IMR-90 (cell line): ENCODE results near the gene USP7. TPM values are rescaled to one million over a fixed set of nuclear protein-coding genes. Genes with fewer than 3 reads are reported as not detected.
"Not testable (repeated sequence)": the region's sequence is repeated elsewhere in the genome, so short reads cannot be mapped to it uniquely, and the experiment has no call there.

Experiments used
- ATAC-seq: fragments of 200-7000 bp; cut with Tn5 transposase; 2 replicates; pipeline ENCODE4 v1.9.1; 2020; ENCODE audit warnings: low read depth, mild to moderate bottlenecking, moderate library complexity
- BruUV-seq: library from RNA; stranded (reverse); fragments of 400-500 nt; replicated peaks from 2 replicates; lab custom pipeline; 2021; lab: Mats Ljungman, UMichigan
- CTCF ChIA-PET: fragments of 300-600 bp; formaldehyde crosslinking; extraction: SDS; loops from one replicate; lab custom pipeline; 2021; ENCODE audit warnings: antibody characterized with exemption; lab: Yijun Ruan, JAX
- POLR2A ChIA-PET: fragments of 300-600 bp; sonication (Branson Sonifier 250); formaldehyde crosslinking; loops from one replicate; lab custom pipeline; 2022; ENCODE audit warnings: antibody characterized with exemption; ENCODE audit not compliant: unreplicated experiment; lab: Charles Lee
- DNase-seq: peaks from one replicate; pipeline ENCODE4 v3.0.0; 2013
- H2AFZ ChIP-seq: replicated peaks from 2 replicates; pipeline ENCODE3; 2013; ENCODE audit warnings: low read length, mild to moderate bottlenecking; ENCODE audit not compliant: poor library complexity
- H2AK5ac ChIP-seq: 2 replicates; pipeline ENCODE4 v1.6.1; 2013; ENCODE audit warnings: low read depth, low read length, inconsistent platforms
- H2AK9ac ChIP-seq: replicated peaks from 2 replicates; pipeline ENCODE3; 2013; ENCODE audit warnings: mild to moderate bottlenecking, low read depth, low read length, moderate library complexity; ENCODE audit not compliant: poor library complexity
- H2BK120ac ChIP-seq: 2 replicates; pipeline ENCODE4 v1.6.1; 2013; ENCODE audit warnings: low read depth, low read length, inconsistent platforms
- H2BK15ac ChIP-seq: 3 replicates; pipeline ENCODE4 v1.6.1; 2013; ENCODE audit warnings: low read depth, low read length, inconsistent platforms
- H2BK20ac ChIP-seq: 2 replicates; pipeline ENCODE4 v1.6.1; 2013; ENCODE audit warnings: low read depth, mild to moderate bottlenecking, inconsistent platforms, low read length, moderate library complexity
- H2BK5ac ChIP-seq: 2 replicates; pipeline ENCODE4 v1.6.1; 2013; ENCODE audit warnings: mild to moderate bottlenecking, low read depth, low read length, inconsistent platforms; ENCODE audit not compliant: poor library complexity, severe bottlenecking
- H3K14ac ChIP-seq: replicated peaks from 2 replicates; pipeline ENCODE4 v1.6.1; 2013; ENCODE audit warnings: low read depth, low read length, inconsistent platforms
- H3K18ac ChIP-seq: 2 replicates; pipeline ENCODE4 v1.6.1; 2013; ENCODE audit warnings: low read depth, low read length, control low read depth
- H3K23ac ChIP-seq: 2 replicates; pipeline ENCODE4 v1.6.1; 2013; ENCODE audit warnings: low read depth, low read length, inconsistent platforms
- H3K27ac ChIP-seq: 2 replicates; pipeline ENCODE4 v1.5.1; 2013; ENCODE audit warnings: mild to moderate bottlenecking, control low read depth, low read length; ENCODE audit not compliant: insufficient read depth
- H3K27me3 ChIP-seq: 2 replicates; pipeline ENCODE4 v1.6.1; 2013; ENCODE audit warnings: low read length; ENCODE audit not compliant: control insufficient read depth, insufficient read depth
- H3K36me3 ChIP-seq: 2 replicates; pipeline ENCODE4 v1.6.1; 2013; ENCODE audit warnings: low read length, mixed read lengths; ENCODE audit not compliant: control insufficient read depth, insufficient read depth
- H3K4ac ChIP-seq: 2 replicates; pipeline ENCODE4 v1.6.1; 2013; ENCODE audit warnings: low read depth, low read length, inconsistent platforms
- H3K4me1 ChIP-seq: 2 replicates; pipeline ENCODE4 v1.6.1; 2013; ENCODE audit warnings: low read length, mixed read lengths; ENCODE audit not compliant: control insufficient read depth, insufficient read depth
- H3K4me2 ChIP-seq: 2 replicates; pipeline ENCODE4 v1.6.1; 2013; ENCODE audit warnings: low read depth, mild to moderate bottlenecking, control low read depth, low read length, moderate library complexity
- H3K4me3 ChIP-seq: 2 replicates; pipeline ENCODE4 v1.5.1; 2013; ENCODE audit warnings: low read depth, mild to moderate bottlenecking, control low read depth, low read length, moderate library complexity; ENCODE audit not compliant: insufficient read depth
- H3K56ac ChIP-seq: 2 replicates; pipeline ENCODE4 v1.6.1; 2013; ENCODE audit warnings: low read length, inconsistent platforms; ENCODE audit not compliant: insufficient read depth; ENCODE audit errors: extremely low read depth
- H3K79me1 ChIP-seq, 2 experiments: 2 replicates each; pipeline ENCODE4 v1.6.1; 2013; ENCODE audit warnings: low read length in 2 of 2, inconsistent platforms in 1 of 2, low read depth in 1 of 2
- H3K9ac ChIP-seq: 2 replicates; pipeline ENCODE4 v1.6.1; 2013; ENCODE audit warnings: low read depth, low read length, control low read depth
- H3K9me1 ChIP-seq: 2 replicates; pipeline ENCODE4 v1.6.1; 2013; ENCODE audit warnings: low read length, inconsistent platforms; ENCODE audit not compliant: insufficient read depth
- H3K9me3 ChIP-seq: 2 replicates; pipeline ENCODE4 v1.6.1; 2013; ENCODE audit warnings: low read length; ENCODE audit not compliant: control insufficient read depth, insufficient read depth
- H4K20me1 ChIP-seq: 2 replicates; pipeline ENCODE4 v1.6.1; 2013; ENCODE audit warnings: low read length, inconsistent platforms; ENCODE audit not compliant: insufficient read depth
- H4K5ac ChIP-seq: 2 replicates; pipeline ENCODE4 v1.6.1; 2013; ENCODE audit warnings: mild to moderate bottlenecking, low read depth, low read length, control low read depth
- H4K8ac ChIP-seq, 2 experiments: 2 replicates each; pipeline ENCODE4 v1.6.1; 2013; ENCODE audit warnings: low read depth in 2 of 2, low read length in 2 of 2, control low read depth in 1 of 2, inconsistent platforms in 1 of 2
- H4K91ac ChIP-seq: 2 replicates; pipeline ENCODE4 v1.6.1; 2013; ENCODE audit warnings: low read depth, low read length, inconsistent platforms; ENCODE audit not compliant: insufficient read depth
- SMC3 ChIP-seq: fragments of 150-350 bp; IDR thresholded peaks from 2 replicates; pipeline ENCODE4 v1.6.1; 2016; ENCODE audit warnings: low read depth, mild to moderate bottlenecking, antibody characterized with exemption, low read length, moderate library complexity
- WGBS, 2 experiments: methylation state at CpG; one replicate each; pipeline versions ENCODE4 v1.1.5 to v1.1.7; 2013; ENCODE audit warnings: missing lambda C conversion rate in 2 of 2; ENCODE audit not compliant: insufficient read length in 1 of 2; ENCODE audit errors: extremely low coverage in 2 of 2; 5-methylcytosine and 5-hydroxymethylcytosine counted together
- dilution Hi-C: fragments of 300-500 bp; cut with HindIII; formaldehyde crosslinking; loops from one replicate; pipeline ENCODE4 v1.14.3; 2018; ENCODE audit warnings: low sequenced_read_pairs; ENCODE audit not compliant: unreplicated experiment
- in situ Hi-C: fragments of 300-500 bp; cut with MboI; formaldehyde crosslinking; loops from 3 replicates; pipeline ENCODE4 v1.14.3; 2019; ENCODE audit warnings: low sequenced_read_pairs, inconsistent platforms, mixed read lengths
- intact Hi-C: fragments of 100-400 bp; cut with micrococcal nuclease; formaldehyde crosslinking; loops from 2 replicates; pipeline ENCODE4 v1.10.0; 2022
- polyA plus RNA-seq, 3 experiments: library from polyadenylated mRNA; depleted of rRNA; stranded (reverse); fragments of >200 nt; gene quantifications; 2 replicates each; pipeline ENCODE4 v1.2.3, GENCODE V29; 2012; ENCODE audit warnings: low replicate concordance in 1 of 3
- total RNA-seq: library from RNA; depleted of rRNA; stranded (reverse); fragments of >200 nt; gene quantifications from 2 replicates; pipeline ENCODE4 v1.2.3, GENCODE V29; 2012

USP7 gene
- total and polyA plus RNA-seq, 2 of the 4 experiments (the other 2 are of a cell fraction): 17.8 to 28.3 TPM

DNA sequence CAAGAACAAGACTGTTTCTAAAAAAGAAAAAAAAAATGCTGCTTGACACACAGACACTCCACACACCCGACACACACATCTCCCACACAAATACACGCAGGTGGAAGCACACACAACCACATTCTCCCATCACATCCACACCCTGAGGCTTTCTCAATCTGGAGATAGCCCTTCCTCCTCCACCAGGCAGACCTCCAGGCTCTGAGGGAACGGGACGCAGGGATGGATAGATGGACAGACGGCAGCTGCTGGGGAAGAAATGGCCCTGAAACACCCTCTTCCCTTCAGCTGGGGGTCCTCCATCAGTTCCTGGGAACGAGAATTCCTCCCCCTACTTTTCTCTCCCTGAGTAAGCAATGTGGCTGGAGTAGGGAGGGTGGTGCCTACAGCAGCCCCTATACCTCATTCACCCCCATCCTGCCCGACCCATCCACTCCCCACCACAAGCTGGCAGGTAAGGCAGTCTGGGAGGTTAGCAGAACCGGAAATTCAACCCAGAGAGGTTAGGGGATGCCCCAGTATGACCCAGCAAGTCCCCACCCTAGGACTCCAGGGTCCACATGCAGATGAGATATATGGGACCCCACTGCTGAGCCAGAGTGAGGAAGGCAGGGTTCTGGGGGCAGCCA, 85.7 kb downstream of the USP7 start (continued):
- TF ChIP-seq SMC3: no peak

DNA sequence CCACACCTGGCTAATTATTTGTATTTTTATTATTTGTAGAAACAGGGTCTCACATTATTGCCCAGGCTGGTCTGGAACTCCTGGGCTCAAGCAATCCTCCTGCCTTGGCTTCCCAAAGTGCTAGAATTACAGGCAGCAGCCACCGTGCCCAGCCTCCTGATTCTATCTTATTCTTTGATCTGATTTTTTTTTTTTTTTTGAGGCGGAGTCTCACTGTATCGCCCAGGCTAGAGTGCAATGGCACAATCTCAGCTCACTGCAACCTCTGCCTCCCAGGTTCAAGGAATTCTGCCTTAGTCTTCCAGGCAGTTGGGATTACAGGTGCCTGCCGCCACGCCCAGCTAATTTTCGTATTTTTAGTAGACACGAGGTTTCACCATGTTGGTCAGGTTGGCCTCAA, 88.4 kb downstream of the USP7 start:
- Histone ChIP-seq H3K9me1 (peaks cover 10% of the 10 kb centered on the region), H3K4me1 (peaks cover 15% of the 10 kb centered on the region)
- dilution Hi-C loops, H3K56ac ChIP-seq, H2AFZ ChIP-seq, POLR2A ChIA-PET, H3K4ac ChIP-seq, H3K79me1 ChIP-seq, H2BK120ac ChIP-seq, H3K4me2 ChIP-seq, H2BK15ac ChIP-seq, DNase-seq, H4K8ac ChIP-seq, H3K27ac ChIP-seq, H3K9ac ChIP-seq, H2BK5ac ChIP-seq, CTCF ChIA-PET, H2AK9ac ChIP-seq, H3K27me3 ChIP-seq, H4K5ac ChIP-seq, H4K91ac ChIP-seq, in situ Hi-C loops, H3K36me3 ChIP-seq, H2BK20ac ChIP-seq, H3K14ac ChIP-seq, H3K9me3 ChIP-seq, ATAC-seq, H4K20me1 ChIP-seq, H2AK5ac ChIP-seq, intact Hi-C loops, H3K23ac ChIP-seq, H3K18ac ChIP-seq, H3K4me3 ChIP-seq, BruUV-seq: not testable (repeated sequence)
- 100% methylated on average over 1 of the region's 7 CpGs; no CpG with 5 or more reads in 1 of the 2 experiments for WGBS, 2 experiments
